ENCODE results near the gene IFFO2.
"Not testable (repeated sequence)": the region's sequence is repeated elsewhere in the genome, so short reads cannot be mapped to it uniquely, and the experiment has no call there.

The IFFO2 gene

DNA sequence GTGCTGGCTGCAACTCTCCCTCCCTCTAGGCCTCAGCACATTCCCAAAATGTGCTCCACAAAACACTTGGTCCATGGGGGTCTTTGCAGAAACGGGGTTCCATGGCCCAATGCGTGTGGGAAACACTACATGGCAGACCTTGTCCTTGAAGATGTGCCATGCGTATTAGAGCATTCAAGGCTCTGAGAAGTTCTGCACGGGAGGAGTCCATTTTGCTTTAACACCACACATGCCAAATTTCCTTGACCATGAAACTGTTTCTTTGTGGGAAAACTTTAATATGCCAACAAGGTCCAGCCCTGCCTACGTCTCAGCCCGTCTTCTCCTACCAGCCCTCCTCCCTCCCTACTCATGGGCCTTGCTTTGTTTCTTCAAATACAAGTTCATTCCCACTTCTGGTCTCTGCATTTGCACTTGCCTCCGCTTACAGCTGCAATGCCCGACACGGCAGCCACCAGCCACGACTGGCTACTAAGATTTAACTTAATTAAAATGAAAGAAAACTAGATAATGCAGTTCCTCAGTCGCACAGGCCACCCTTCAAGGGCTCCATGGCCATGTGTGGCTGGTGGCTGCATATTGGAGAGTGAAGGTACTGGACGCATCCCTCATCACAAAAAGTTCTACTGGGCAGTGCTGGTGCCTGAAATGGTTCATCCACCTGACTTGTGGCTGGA, 77.8 kb downstream of the IFFO2 start:
- DNase-seq (ENCODE audit: low read depth in 2 of 3, low spot score in 1 of 3) = no peak

DNA sequence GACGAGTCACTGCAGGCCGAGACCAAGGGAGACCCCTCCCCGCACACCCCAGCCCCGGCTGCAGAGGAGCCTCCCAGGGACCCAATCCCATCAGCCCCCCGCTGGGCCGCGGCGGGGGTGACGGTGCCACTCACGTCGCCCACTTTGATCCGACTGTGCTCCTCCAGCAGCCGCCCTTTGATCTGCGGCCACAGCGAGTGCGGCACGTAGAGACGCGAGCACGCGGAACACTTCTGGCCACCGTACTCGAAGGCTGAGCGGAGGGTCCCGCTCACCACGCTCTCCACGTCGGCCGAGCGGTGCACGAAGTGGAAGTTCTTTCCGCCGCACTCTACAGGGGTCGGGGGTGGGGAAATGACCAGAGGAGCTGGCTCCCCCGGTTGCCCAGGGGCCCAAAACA, 79.2 kb downstream of the IFFO2 start:
- DNase-seq (ENCODE audit: low read depth in 2 of 3, low spot score in 1 of 3) = no peak

DNA sequence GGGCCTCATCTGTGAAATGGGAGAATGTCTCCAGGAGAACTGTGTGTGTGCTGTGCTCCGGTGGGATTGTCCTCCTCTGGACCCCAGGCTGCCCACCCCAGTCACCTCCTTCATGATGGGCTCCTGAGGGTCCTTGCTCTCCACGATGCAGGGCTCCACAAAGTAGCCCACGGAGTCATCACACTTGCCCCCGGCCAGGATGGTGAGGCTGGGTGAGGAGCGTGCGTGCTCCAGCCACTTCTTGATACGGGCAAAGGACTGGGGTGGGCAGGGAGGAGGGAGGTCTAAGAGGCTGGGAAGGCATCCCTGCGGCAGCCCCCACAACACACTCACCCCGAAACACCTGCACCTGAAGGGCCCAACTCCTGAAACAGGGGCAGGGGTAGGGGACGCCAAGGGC, 80.3 kb downstream of the IFFO2 start:
- DNase-seq (ENCODE audit: low read depth in 2 of 3, low spot score in 1 of 3) = no peak

DNA sequence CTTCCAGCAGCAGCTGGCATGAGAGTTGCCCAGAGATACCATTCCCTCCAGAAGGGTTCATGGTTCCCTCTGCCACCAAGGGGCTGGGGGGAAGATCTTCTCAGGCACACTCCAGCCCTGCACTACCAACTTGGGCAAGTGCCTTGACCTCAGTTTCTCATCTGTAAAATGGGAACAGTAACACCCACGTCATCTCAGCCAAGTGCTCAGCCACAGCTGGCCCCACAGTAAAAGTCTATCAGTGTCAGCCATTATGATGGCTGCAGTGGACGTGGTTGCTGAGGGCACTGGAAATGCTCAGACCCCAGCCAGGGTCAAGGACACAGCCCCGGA, 80.7 kb downstream of the IFFO2 start:
- DNase-seq (ENCODE audit: low read depth in 2 of 3, low spot score in 1 of 3) = no peak

DNA sequence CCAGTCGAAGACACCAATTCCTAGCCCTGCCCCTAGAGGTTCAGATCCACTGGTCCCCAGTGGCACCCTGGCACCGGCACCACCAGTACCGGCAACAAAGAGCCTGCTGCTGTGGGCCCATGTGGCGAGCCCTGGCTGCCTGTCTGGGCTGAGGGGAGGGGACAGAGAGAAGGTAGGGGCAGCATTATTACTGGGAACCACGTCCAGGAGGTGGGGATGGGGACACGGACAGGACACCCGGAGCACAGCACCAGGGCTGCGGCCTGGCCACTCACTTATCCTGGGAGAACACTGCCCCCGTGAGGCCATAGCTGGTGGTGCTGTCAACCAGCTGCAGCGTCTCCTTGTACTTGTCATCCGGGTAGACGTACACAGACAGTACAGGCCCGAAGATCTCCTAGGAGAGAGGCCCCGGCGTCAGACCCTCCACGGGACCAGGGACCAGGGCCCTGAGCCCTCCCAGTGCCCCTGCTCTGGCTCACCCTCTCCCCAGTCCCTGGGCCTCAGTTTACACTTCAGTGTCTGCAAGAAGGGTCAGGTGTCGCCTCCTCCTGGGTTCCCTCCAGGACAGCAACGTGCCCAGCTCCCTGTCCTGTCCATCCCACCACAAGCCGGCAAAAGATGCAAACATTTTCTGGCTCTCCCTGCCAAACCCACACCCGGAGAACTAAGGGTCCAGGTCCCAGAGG, 81.2 kb downstream of the IFFO2 start:
- peak; percentile 65 to 76 (median 68) for DNase-seq (ENCODE audit: low read depth in 2 of 3, low spot score in 1 of 3)

DNA sequence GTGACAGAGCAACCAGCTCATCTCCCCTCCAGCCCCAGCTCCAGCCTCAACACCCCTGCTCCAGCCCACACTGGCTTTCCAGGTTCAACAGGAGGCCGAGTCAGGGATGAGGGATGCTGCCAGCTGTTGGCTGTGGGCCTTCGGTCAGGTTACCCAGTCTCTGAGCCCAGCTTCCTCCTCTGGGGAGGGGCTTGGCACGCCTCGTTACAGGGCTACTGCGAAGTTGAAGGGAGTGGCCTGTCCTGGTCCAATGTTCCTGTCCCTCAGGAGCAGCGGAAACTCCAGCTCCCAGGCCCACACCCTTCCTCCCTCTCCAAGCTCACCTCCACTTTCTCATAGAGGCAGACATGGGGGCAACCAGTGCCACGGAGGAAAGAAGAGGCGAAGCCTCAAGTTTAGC, 81.9 kb downstream of the IFFO2 start:
- DNase-seq (ENCODE audit: low read depth in 2 of 3, low spot score in 1 of 3) = no peak

DNA sequence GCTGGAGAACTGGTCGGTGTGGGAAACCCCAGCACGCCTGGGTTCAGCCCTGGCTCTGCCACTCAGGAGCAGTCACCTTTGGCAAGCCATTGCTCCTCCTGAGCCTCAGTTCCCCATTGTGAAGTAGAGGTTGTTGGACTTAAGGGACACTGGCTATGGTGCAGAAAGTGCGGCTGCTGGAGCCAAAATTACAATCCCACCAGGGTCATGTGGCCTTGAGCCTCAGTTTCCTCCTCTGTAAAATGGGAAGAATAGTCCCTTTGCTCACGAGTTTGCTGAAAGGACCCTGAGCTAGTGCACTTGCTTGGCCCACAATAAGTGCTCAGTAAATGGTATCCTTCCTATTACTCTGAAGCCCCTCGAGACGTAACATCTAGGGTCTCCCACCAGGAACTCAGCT, 82.4 kb downstream of the IFFO2 start:
- no peak for DNase-seq (ENCODE audit: low read depth in 2 of 3, low spot score in 1 of 3)

DNA sequence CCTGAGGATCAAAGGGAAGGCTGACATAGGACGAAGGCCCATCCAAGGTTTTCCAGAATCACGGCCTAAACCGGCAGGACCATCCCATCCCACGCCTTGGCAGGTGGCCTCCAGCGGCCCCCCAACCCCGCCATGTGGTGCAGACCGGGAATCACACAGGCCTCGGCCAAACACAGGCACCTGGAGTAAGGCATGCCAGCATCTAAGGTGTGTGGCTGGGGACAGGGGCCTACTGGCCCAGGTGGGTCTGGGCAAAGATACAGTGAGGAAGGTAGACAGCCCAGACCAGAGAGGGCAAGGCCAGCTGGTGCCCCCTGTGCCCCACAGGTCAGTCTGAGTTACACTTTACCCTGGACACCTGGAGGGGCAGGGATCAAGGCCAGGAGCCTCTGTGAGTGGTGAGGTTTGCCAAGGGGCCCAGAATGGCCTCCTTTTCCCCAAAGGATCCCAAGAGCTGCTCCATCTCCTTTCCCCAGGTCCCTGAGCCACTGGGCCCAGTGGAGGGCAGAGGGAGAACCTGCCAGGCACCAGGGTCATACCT, 84.3 kb downstream of the IFFO2 start:
- no peak for DNase-seq (ENCODE audit: low read depth in 2 of 3, low spot score in 1 of 3)

DNA sequence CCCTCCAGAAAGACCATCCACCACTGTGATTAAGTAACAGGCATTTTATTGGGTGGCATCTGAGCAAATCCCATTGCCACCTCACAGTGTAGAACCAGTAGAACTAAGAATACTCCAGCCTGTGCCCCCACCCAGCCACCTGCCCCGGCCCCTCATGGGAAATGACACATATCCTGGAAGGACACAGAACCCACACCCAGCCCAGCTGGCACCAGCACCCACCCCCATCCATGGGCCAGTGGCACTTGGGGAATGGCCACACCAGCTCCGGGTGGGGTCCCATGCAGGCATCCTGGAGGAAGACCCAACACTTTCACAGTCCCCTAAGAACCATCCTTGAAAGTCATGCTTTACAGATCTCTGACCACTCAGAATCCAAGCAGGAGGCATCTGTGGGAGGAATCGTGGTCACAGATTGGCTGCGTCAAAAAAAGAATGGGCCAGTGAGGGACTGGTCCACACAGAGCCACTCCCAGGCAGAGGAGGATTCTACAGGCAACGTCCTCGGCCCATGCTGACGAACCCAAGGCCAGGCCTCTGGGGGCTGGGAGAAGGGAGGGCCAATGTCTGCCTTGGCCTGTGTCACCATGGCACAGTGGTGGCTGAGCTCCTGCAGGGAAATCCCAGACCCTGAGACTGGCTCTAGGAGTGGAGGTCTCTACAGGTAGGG, 84.9 kb downstream of the IFFO2 start:
- no peak for DNase-seq (ENCODE audit: low read depth in 2 of 3, low spot score in 1 of 3)

DNA sequence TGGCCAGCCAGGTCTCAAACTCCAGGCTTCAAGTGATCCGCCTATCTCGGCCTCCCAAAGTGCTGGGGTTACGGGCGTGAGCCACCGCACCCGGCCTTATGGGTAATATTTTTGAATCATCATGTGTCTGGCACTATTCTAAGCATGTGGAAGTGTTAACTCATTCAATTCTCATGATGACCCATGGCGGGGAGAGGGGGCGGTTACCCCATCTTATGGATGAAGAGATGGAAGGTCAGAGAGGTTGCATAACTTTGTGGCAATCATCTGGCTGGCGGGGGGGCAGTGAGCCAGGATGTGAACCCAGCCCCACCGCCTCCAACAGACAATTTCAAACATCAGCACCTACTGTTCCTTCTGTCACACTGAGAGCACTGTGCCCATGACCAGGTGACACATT, 85.5 kb downstream of the IFFO2 start:
- DNase-seq (ENCODE audit: low read depth in 2 of 3, low spot score in 1 of 3) = no peak

DNA sequence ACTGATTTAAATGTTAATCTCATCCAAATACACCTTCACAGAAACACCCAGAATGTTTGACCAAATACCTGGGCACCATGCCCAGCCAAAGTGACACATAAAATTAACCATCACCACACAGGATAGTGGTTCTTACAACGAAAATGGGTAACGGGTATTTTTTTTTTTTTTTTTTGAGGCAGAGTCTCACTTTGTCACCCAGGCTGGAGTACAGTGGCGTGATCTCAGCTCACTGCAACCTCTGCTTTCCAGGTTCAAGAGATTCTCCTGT, 85.9 kb downstream of the IFFO2 start:
- DNase-seq (ENCODE audit: low read depth in 2 of 3, low spot score in 1 of 3) = not testable (repeated sequence)

DNA sequence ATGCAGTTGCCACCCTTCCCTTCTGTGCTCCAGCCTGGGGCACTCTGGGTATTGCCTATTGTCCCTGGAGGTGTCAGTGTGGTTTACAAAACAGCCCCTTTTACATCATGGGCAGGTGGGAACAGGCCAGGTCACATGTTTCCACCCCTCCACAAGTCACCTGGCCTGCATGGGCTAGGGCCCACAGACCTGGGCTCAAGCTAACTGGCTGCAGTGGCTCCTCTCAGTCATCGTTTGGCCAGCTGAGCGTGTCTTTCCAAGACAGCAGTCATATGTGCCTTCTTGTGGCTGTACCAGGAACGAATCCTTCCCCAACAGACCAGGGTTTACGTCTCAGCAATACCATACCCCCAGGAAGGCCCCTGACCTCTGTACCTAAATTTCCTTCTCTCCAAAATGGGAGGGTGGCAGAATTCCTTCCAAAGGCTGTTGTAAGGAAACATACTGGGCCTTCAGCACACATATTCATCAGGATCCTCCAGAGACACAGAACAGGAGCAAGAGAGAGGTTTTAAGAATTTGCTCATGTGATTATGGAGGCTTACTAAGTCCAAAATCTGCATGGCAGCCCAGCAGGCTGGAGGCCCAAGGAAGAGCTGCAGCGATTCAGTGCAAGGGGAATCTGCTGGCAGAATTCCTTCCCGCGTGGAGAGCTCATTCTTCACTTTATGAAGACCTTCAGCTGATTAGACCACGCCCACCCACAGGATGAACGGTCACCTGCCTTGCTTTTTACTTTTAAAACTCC, 86.5 kb downstream of the IFFO2 start:
- no peak for DNase-seq (ENCODE audit: low read depth in 2 of 3, low spot score in 1 of 3)

DNA sequence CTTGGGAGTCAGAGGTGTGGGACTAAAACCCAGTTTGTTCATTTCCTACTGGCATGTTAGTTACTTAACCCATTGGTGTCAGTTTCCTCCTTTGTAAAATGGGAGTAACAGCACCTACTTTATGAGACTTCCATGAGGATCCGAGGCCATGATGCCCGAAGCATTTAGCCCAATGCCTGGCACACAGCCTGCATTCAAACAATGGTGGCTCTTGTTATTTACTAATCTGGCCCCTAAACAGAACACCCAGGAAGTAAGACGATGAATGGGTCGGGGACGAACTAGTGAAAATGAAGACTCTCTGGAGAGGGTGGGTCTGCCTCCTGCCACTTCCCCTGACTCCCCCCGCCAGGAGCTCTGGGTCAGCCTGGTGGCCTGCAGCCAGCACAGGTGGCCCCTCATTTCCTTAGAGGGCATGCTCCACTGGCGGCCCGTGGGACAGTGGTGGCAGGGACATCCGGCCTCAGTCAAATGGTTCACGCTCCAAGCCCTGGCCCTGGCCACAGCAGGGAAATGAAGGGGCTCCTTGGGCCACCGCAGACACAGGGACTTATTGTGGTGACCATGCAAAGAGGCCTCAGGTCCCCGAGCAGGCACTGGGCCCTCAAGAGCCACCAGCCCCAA, 87.6 kb downstream of the IFFO2 start:
- DNase-seq (ENCODE audit: low read depth in 2 of 3, low spot score in 1 of 3) = no peak

DNA sequence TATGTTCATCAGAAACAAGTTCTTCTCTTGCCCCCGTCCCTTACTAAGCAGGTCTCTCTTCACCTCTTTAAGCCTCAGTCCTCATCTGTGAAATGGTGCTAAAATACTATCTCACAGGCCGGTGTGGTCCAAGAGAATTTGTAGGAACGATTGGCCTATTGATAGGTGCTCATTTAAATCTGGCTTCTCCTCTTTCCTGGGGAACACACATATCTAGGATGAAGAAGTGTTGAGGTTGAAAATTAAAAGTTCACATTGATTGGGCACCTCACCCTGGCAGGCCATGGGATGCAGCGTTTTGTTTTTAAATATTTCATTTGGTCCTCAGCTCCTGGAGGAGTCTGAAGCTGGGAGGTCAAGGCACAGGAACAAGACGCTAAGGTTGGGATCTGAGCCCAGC, 88.1 kb downstream of the IFFO2 start:
- DNase-seq (ENCODE audit: low read depth in 2 of 3, low spot score in 1 of 3) = no peak

DNA sequence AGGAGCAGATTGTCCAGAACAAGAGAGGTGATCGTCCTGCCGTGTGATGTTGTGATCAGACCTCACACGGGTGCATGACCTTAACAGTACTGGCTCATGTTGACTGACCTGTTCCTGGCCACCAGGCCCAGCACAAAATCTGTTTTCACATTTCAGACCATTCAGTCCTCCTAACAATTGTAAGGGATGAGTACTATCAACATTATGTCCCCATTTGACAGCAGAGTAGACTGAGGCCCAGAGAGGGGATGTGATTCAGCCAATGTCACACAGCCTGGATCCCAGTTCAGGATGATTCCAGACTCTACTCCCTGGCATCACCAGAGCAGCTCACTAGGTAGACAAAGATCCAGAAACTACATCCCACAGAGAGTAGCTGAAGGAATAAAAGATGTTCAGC, 89.6 kb downstream of the IFFO2 start:
- no peak for DNase-seq (ENCODE audit: low read depth in 2 of 3, low spot score in 1 of 3)

DNA sequence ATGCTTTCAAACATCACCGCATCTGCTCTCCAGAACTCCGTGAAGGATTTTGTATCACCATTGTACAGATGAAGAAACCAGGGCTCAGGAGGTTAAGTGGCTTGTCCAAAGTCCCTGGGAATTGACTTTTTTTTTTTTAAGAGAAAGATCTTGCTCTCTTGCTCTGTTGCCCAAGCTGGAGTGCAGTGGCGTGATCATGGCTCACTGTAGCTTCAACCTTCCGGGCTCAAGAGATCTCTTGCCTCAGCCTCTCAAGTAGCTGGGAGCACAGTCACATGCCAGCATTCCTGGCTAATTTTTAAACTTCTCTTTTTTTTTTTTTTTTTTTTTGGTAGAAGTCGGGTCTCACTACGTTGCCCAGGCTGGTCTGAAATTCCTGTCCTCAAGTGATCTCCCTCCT, 90.2 kb downstream of the IFFO2 start:
- DNase-seq (ENCODE audit: low read depth in 2 of 3, low spot score in 1 of 3) = no peak

DNA sequence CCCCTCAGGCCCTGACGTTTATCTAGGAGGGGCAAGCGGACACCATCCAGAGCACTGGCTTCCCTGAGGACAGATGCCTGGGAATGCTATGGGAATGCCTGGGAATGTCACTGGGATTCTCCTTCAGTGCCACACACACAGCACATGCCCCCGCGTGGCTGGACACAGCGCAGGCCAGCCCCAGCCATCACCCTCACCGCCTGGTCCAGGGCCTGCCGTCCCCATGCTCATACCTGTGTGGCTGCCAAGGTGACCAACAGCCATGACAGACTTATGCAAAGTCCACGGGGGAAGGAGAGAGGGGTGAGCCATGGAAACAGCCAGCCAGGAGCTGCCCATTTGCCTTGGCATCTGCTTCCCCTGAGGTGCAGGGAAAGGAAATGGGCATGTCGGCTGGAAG, 91.3 kb downstream of the IFFO2 start:
- no peak for DNase-seq (ENCODE audit: low read depth in 2 of 3, low spot score in 1 of 3)

DNA sequence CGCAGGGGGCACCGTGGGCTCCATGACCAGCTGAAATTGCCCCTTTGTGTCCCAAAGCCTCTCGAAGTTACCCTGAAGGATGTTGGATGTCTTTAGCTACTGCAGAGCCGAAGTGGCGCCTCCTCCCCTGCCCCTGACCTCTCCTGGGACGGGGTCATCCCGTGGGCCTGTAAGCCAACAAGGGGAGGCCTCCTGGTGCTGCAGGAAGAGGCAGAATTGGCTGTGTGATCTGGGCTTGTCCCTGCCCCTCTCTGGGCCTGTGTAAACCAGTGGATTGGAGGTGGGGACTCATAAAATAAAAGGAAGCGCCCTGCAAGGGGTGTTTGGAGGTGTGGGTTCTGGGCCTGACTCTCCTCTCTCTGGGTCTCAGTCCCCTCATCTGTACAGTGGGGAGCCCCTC, 94.9 kb downstream of the IFFO2 start:
- DNase-seq (ENCODE audit: low read depth in 2 of 3, low spot score in 1 of 3) = no peak

DNA sequence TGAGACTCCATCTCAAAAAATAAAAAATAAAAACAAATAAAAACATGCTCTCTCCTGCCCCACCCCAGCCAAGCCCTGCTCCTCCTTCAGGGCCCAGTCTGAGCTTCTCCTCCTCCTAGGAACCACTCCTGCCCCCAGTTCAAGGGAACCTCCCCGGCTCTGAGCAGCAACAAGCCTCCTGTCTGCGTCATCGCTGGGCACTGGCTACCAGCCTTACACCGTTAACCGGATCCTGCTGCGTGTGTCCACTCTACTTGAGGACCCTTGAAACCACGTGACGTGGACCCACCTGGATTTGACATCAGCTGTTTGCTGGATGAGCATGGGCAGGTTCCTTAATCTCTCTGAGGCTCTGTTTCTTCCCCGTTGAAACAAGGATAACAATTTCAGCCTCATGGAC, 95.4 kb downstream of the IFFO2 start:
- no peak for DNase-seq (ENCODE audit: low read depth in 2 of 3, low spot score in 1 of 3)

DNA sequence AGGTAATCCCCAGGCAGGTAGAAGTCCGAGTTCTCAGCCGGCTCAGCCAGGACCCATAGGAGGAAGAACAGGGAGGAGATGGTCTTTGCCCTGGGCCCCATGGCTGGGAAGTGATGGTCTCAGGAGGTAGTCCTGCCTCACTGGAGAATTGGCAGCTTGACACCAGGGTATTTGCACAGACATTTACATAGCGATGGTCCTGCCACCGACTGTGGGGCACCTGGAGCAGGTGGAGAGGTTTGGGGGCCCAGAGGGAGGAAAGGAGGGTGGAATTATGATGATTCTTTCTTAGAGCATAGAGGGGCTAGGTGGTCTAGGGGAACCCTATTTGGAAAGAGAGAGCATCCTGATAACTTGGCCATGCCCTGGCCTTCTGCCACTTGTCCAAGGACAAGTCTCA, 96.9 kb downstream of the IFFO2 start, which contains the start of gene TAS1R2:
Gene TAS1R2 (minus strand): TSS at position 101 of the 400 bp plus-strand sequence. CDS start 0 bp downstream, at position 101.
- DNase-seq (ENCODE audit: low read depth in 2 of 3, low spot score in 1 of 3) = no peak

DNA sequence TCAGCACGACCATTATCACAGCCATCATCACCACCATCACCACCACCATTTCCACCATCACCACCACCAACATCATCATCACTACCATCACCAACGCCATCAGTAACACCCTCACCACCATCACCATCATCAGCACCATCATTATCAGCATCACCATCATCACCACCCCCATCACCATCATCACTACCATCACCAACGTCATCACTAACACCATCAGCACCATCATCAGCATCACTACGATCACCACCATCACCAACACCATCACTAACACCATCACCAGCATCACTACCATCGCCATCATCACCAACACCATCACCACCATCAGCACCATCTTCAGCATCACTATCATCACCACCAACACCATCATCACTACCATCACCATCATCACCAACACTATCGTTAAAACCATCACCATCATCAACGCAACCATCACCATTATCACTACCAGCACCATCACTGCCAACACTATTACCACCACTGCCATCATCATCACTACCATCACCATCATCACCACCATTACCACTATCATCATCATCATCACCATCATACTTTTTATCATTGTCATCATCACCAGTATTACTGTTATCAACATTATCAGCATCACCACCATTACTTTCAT, 98.3 kb downstream of the IFFO2 start:
- no peak for DNase-seq (ENCODE audit: low read depth in 2 of 3, low spot score in 1 of 3)
